Adrenal gland (tissue), 12 donors: Measurements from ENCODE around the gene CABP4. TPM values are rescaled to one million over a fixed set of nuclear protein-coding genes. Genes with fewer than 3 reads are reported as not detected.

Experiments used
- DNase-seq, 7 donors: peaks; one replicate each; pipeline ENCODE4 v3.0.0-alpha.2; 2019 to 2020
- H3K27ac ChIP-seq, 5 donors: fragments of 200-600 bp; sonication (generic) in 4 of 5; 1 replicate in 3 of 5; 2 replicates in 2 of 5; pipeline versions ENCODE4 v1.5.1 to v1.8.0; 2016 to 2020; ENCODE audit warnings: mild to moderate bottlenecking in 1 of 5
- H3K27me3 ChIP-seq: fragments of 200-600 bp; 2 replicates; pipeline ENCODE4 v1.8.0; 2021
- H3K36me3 ChIP-seq, 2 donors: fragments of 200-600 bp; replicated peaks in 1 of 2; 1 replicate in 1 of 2; 2 replicates in 1 of 2; pipeline versions ENCODE4 v1.5.1 to v1.8.0; 2018 to 2022
- H3K4me1 ChIP-seq, 2 donors: fragments of 200-600 bp; replicated peaks in 1 of 2; 1 replicate in 1 of 2; 2 replicates in 1 of 2; pipeline versions ENCODE4 v1.5.1 to v1.8.0; 2018 to 2021
- H3K4me3 ChIP-seq, 4 donors: fragments of 200-600 bp; sonication (generic) in 3 of 4; one replicate each; pipeline ENCODE4 v1.5.1; 2016 to 2018
- H3K9me3 ChIP-seq, 3 donors: fragments of 200-600 bp; sonication (generic) in 1 of 3; replicated peaks in 1 of 3; 1 replicate in 2 of 3; 2 replicates in 1 of 3; pipeline versions ENCODE4 v1.5.1 to v1.8.0; 2016 to 2021
- CTCF ChIP-seq, 6 experiments: fragments of 450-650 bp in 4 of 6; fragments of 200-600 bp in 2 of 6; sonication (generic) in 1 of 6; IDR thresholded peaks; 1 replicate in 5 of 6; 2 replicates in 1 of 6; pipeline versions ENCODE4 v1.5.1 to v1.8.0; 2016 to 2021; ENCODE audit warnings: antibody characterized with exemption in 6 of 6, mild to moderate bottlenecking in 2 of 6, moderate library complexity in 1 of 6
- POLR2A ChIP-seq, 2 donors: fragments of 450-650 bp; IDR thresholded peaks; one replicate each; pipeline ENCODE4 v1.6.1; 2017; ENCODE audit warnings: antibody characterized with exemption in 2 of 2, mild to moderate bottlenecking in 2 of 2, moderate library complexity in 1 of 2
- WGBS, 4 donors: extraction: QIAGEN DNeasy Blood & Tissue Kit in 2 of 4; methylation state at CpG; one replicate each; pipeline versions ENCODE4 v1.1.5 to v1.1.7; 2013 to 2017; 5-methylcytosine and 5-hydroxymethylcytosine counted together
- intact Hi-C, 2 donors: fragments of 100-400 bp; cut with DNase I; formaldehyde crosslinking; loops; one replicate each; pipeline versions ENCODE4 v1.14.1 to v1.15.0; 2022 to 2023
- polyA plus RNA-seq, 3 donors: library from polyadenylated mRNA; stranded (reverse); fragments of 200-250 nt in 2 of 3; fragments of 350-450 nt in 1 of 3; fragmentation: Illumina TruSeq in 1 of 3; extraction: RNeasy Lipid Tissue Mini Kit (QIAGEN cat#74804) in 1 of 3; gene quantifications; one replicate each; pipeline ENCODE4 v1.2.3, GENCODE V29; 2013 to 2014
- total RNA-seq, 9 donors: library from RNA; depleted of rRNA in 4 of 9; stranded (reverse); fragments of >200 nt in 4 of 9; fragments of 120-200 nt in 1 of 9; fragmentation: NEBNext Ultra II Directional in 1 of 9; extraction: Animal tissue kit (Norgen Biotek cat#: 25700) in 1 of 9; gene quantifications; one replicate each; pipeline versions ENCODE4 v1.1.0 to v1.2.4, GENCODE V29; 2013 to 2023
- donor health status: healthy with polysubstance abuse.
- donor health status: Bipolar disorder and iron deficiency.
- donor health status: DM: yes; HTN: yes; CAD: no.
- donor health status: DM: no; HTN: no; CAD: no.
- donor health status: DM: no; HTN: no; CAD: no.
- donor health status: DM: yes; HTN: yes; CAD: no.

Gene CABP4
- total and polyA plus RNA-seq, 12 donors: 0.28 to 3.8 (median 1.5) TPM; not detected in 1

- no peak overlapping the region for H3K4me3 ChIP-seq
- DNase-seq: no peak
- H3K4me1 ChIP-seq: peaks cover 0 to 4% of the 10 kb centered on the region in 2 donors
- no peaks in the 10 kb centered on the region for H3K36me3 ChIP-seq
- TF ChIP-seq CTCF (IDR thresholded peaks at IDR 0.05): no peak
- TF ChIP-seq POLR2A (IDR thresholded peaks at IDR 0.05): no peak
- 39 to 59% (median 55%) methylated on average over 8 to 12 of the region's 12 CpGs for WGBS, 4 donors
- intact Hi-C loops: loop anchor here in 1 of 2 donors (5.0 kb wide), 1 partner anchor 100 kb away; the partner anchor contains the start of genes CDK2AP2 and PITPNM1
- peaks cover 24% of the 10 kb centered on the region for H3K27me3 ChIP-seq
- H3K9me3 ChIP-seq: no peaks in the 10 kb centered on the region
- no peak overlapping the region for H3K27ac ChIP-seq
Observed at GRCh38 chr11:67406969-67407687, 48.0 kb upstream of the CABP4 start.

- Histone ChIP-seq H3K9me3 (no peaks in the 10 kb centered on the region), H3K4me3 (no peak overlapping the region), H3K4me1 (peaks cover 0 to 3% of the 10 kb centered on the region in 2 donors), H3K36me3 (no peaks in the 10 kb centered on the region), H3K27me3 (peaks cover 29% of the 10 kb centered on the region), H3K27ac (no peak overlapping the region)
- no peak for DNase-seq
- no peak for TF ChIP-seq CTCF (IDR thresholded peaks at IDR 0.05)
- TF ChIP-seq POLR2A (IDR thresholded peaks at IDR 0.05): no peak
- intact Hi-C loops: loop anchor here in 1 of 2 donors (5.0 kb wide), 1 partner anchor 100 kb away; the partner anchor contains the start of genes CDK2AP2 and PITPNM1
- WGBS, 4 donors: 60 to 74% (median 65%) methylated on average over 4 to 12 of the region's 12 CpGs
Observed at GRCh38 chr11:67407688-67408163, 47.4 kb upstream of the CABP4 start.

GRCh38 chr11:67408437-67409200 is 46.5 kb upstream of the CABP4 start:
- no peak overlapping the region for H3K4me3 ChIP-seq
- intact Hi-C loops: loop anchor here in 1 of 2 donors (5.0 kb wide), 1 partner anchor 99 kb away; the partner anchor contains the start of genes CDK2AP2 and PITPNM1
- no peak for DNase-seq
- peaks cover 0 to 4% of the 10 kb centered on the region in 2 donors for H3K4me1 ChIP-seq
- no peak overlapping the region for H3K27ac ChIP-seq
- H3K36me3 ChIP-seq: no peaks in the 10 kb centered on the region
- TF ChIP-seq CTCF (IDR thresholded peaks at IDR 0.05): no peak
- no peak for TF ChIP-seq POLR2A (IDR thresholded peaks at IDR 0.05)
- no peaks in the 10 kb centered on the region for H3K9me3 ChIP-seq
- 59 to 74% (median 71%) methylated on average over 8 to 18 of the region's 18 CpGs for WGBS, 4 donors
- peaks cover 36% of the 10 kb centered on the region for H3K27me3 ChIP-seq

- H3K4me3 ChIP-seq: no peak overlapping the region
- H3K27me3 ChIP-seq: peaks cover 36% of the 10 kb centered on the region
- DNase-seq: no peak
- no peak overlapping the region for H3K27ac ChIP-seq
- no peaks in the 10 kb centered on the region for H3K36me3 ChIP-seq
- intact Hi-C loops: loop anchor here in 1 of 2 donors (5.0 kb wide), 1 partner anchor 98 kb away; the partner anchor contains the start of genes CDK2AP2 and PITPNM1
- WGBS, 4 donors: 28 to 92% (median 46%) methylated on average over 5 to 24 of the region's 24 CpGs
- peaks cover 0 to 4% of the 10 kb centered on the region in 2 donors for H3K4me1 ChIP-seq
- no peaks in the 10 kb centered on the region for H3K9me3 ChIP-seq
- TF ChIP-seq CTCF (IDR thresholded peaks at IDR 0.05) (no peak), POLR2A (IDR thresholded peaks at IDR 0.05) (no peak)
Observed at GRCh38 chr11:67409261-67409666, 45.9 kb upstream of the CABP4 start.
